Activated CD4-positive, CD25-positive, alpha-beta regulatory T cell (primary cell): ENCODE results near the gene TENM4.

Source experiments
- DNase-seq, 4 experiments: peaks; one replicate each; lab custom pipeline; 2025; lab: John Stamatoyannopoulos, UW

Gene TENM4

DNA sequence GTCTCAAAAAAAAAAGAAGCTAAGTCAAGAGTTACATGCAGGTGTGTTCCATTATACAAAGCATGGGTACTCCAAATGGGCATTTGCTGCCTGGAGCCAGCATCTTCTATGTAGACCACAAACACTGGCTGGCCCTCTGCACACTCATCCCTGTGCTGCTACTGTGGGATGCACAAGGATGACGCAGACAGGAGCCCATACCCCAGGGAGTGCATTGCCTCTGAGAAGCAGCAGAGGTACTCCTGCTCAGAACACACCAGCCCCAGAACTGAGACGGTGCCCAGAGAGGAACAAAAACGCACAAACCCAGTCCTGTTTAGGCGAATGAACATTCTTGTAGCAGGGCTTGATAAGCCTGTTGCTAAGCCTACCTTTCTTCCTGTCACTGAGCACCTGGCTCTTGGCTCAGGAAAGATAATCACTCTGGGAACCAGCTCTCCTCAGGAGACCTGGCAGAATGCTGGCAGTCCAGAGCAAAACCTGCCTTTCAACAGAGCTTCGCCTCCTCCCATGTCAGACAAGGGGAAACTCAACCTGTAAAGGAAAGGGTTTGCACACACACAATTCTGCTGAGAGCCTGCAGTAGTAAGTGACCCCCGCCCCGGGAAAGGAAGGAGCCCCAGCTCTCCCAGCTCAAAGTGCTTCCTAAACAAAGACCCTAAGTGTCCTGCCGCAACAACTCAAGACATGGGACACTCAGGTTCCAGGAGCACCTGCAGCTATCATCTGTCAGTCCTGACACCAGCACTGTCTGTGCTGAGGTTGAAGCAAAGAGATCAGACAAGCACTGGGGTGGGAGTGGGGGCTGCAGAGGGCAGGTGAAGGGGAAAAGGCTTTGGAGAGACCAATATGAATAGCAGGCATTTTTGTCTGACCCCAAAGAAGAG is 145.7 kb downstream of the TENM4 start:
- DNase-seq = no peak

DNA sequence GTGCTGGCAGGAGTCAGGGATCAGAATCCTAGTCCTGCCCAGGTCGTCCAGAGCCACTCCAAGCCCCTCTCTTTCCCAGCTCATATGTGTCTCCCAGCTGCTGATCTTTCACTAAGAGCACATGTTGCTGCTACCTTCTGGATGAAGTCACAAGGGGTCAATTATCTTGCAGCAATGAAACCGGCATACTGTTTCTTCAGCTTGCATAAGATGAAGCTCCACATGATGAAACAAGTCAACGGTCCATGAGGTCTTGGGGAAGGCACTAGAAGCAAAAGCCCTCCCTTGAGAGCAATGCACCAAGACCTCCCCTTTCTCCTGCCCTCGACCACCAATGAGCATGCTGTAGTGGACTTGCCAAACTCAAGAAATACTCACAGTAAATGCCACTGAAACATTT is 148.9 kb downstream of the TENM4 start:
- DNase-seq = no peak

DNA sequence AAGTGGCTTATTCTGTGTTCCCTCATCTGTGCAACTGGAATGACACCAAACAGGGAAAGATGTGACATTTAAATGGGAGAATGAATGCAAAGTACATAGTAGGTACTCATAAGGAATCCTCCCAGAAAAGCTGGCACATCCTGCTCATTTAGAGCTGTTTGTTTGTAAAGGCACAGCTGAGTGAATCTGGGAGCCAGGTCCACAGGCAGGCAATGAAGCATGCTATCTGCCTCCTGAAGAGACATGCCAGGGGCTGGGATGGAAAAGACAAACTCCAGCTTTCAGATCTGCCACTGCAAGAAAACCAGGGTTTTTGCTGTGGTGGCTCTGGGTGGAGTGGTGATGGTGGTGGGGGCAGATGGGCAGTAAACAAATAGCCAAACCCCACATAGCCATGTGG is 150.1 kb downstream of the TENM4 start:
- no peak for DNase-seq

DNA sequence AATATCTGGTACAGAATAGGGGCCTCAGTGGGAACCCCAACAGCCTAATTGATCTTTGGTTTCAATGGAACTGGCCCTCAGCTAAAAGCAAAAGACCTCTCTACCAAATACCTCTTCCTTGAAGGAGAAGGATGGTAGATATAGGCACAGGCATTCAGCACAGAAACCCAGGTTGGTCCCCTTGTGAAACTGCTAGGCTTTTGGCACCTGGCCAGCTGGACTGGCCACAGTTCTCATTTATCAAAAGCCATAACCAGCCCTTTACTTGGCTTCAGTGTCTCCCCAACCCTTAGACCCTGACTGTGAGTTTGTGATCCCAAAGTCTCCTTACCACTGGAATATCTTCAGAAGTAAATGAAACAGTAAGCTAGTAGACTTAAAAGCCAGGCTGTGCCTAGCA is 152.9 kb downstream of the TENM4 start:
- no peak for DNase-seq

DNA sequence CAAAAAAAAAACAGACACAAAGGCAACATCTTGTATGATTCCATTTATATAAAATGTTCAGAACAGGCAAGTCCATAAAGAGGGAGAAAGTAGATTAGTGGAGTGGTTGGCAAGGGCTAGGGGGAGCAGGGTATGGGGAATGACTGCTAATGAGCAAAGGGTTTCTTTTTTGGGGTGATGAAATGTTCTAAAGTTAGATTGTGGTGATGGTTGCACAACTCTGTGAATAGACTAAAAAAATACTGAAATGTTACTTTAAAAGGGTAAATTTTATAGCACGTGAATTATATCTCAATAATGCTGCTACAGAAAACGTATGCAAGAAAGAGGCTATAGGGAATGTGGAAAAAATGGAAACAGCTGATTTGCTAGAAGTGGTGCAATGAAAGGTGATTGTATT is 155.1 kb downstream of the TENM4 start:
- DNase-seq = no peak

DNA sequence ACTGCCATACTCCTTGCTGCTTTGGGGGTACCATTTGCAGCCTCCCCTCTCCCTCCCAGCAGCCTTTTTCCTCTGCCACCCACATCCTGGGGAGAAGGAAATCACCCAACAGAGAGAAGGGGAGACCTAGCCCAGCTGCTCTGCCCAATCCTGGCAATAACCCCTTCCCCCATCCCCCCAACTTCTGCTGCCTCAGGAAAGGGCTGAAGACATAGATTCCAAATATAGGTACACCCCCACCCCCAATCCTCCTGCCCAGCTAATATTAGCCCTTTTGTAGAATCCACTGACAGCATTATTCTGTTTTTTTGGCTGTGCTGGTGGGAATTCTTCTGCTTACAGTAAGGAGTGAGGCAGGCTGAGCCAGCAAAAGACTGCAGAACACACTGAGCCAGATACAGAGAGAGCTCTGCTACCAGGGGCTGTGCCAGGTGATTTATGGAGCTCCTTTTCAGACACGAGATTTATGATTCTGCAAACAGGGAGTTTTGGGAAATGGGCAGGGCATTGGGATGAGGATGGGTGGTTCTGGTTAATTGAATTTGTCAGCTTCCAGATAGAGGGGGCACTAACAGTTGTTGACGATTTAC is 164.0 kb downstream of the TENM4 start:
- no peak for DNase-seq

DNA sequence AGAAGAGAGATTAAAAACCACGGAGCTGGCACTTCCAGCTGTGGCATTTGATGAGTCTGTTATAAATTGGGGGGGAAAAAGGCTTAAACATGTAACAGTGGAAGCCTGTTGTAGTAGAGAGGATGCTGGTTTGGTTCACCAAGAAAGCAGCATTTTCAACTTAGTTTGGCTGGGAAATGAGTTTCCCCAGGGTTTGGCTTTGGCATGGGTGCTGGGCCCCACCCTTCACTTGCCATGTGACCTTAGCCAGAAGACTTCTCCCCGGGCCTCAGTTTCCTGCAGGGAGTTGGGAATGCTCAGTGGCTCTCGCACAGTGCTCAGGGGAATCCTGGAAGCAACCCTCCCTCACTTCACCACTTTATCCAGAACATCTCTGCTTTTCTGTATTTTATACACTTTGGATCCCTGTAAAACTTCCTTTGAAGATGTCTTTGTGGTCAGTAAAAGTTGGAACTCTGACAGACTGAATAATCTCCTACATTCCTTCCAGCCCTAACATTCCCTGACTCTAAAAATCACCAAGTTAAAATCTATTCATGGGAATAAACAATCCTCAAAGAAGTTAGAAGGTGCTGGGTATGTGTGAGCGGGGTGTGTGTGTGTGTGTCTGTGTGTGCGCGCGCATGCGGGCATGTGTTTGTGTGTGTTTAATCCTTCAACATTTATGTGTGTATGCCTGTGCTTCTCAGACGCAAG is 166.0 kb downstream of the TENM4 start:
- no peak for DNase-seq

GRCh38 chr11:79273781-79274180 is 167.0 kb downstream of the TENM4 start:
- DNase-seq = no peak

- no peak for DNase-seq
These were observed 171.1 kb downstream of the TENM4 start for GRCh38 chr11:79269611-79270307.

- no peak for DNase-seq
These were observed 174.4 kb downstream of the TENM4 start for GRCh38 chr11:79266396-79266795.

DNA sequence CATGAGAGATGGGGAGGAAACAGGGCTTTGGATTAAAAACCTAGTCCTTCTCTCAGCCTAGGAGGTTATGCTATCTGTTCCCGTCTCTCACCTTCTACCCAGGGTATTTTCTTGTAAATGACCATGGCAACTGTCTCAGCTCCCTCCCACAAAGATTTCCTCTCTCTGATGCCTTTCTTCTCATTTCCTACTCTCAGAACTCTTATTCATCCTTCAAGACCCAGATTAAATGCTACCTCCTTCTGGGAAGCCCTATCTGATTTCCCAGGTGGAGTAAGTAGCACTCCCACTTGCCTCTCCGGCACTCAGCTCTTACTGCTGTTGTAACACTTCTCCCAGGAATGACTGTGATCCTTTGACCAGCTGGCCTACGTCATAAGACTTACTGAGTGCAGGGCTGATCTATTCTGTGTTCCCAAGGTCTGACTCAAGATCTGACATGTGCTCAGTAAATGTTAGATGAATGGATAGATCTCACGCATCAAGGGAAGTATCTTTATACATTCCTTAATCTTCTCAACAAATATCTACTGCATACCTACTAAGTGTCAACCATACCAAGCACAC is 175.0 kb downstream of the TENM4 start:
- DNase-seq = no peak

DNA sequence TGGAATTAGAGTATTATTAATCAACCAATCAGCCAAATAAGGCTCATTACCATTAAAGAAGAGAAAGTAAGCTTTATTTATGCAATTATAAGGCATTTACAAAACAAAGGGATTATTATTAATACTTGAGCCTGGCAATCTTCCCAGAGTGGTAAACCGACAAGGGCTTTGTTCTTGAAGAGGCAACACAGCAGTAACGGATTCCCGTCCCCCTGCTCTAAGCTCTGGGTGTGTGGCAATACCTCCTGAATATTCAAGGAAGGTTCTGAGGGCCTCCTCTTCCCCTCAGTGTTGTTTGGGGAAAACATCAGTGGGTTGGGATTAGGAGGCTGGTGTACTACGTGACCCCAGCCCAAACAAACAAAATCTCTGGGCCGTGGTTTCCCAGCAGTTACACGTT is 176.5 kb downstream of the TENM4 start:
- no peak for DNase-seq

DNA sequence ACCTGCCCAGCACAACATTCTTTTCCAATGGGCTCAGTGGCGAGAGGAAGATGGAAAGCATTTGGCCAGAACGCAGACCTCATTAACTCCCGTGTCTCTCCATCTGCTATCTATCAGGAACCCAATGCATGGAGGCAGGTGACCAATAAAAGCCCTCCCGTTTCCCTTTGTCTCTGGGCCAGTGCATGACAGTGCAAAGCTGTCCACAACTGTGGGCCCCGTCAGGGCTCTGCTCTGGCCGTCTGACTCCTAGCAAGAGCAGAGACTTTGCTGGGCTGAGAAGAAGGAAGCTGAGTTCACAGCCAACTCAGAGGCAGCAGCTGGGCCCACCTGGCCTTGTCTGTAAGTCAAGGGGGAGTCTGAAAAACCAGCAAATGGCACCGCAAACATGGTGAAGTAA is 177.8 kb downstream of the TENM4 start:
- DNase-seq = no peak

DNA sequence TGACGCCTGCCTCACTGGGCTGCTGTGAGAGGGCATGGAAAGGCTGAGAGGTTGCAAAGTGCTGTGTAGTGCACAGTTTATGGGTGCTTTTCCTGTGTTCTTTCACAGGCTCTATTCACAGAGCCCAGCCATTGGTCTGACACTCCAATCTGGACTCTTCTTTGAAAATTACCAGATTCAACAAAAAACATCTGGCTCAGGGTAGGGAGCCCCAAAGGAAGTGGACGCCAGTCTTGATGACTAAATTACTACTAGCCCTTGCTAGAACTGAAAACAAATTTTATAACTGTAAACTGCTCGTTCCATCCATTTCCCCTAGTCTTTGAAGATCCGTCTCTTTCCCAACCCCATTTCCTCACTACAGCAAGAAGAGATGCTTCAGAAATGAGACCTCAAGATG is 178.6 kb downstream of the TENM4 start:
- no peak for DNase-seq

DNA sequence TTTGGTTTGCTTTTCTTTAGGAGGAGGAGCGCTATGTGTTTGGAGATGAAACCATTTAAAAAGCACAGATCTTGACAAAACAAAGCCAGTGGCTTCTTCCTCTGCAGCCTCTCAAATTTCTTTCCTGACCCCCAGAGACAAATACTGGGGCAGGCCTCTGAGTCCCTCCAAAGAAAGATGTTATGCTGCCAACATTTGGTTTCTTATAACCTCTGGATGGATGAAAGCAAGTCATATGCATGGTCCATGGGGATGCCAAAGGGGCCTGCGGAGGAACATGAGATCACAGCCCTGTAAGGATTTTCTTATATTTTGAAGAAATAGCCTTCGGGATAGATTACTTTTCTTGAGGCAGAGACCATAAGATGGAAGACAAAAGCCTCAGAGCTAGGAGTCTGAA is 179.1 kb downstream of the TENM4 start:
- no peak for DNase-seq

DNA sequence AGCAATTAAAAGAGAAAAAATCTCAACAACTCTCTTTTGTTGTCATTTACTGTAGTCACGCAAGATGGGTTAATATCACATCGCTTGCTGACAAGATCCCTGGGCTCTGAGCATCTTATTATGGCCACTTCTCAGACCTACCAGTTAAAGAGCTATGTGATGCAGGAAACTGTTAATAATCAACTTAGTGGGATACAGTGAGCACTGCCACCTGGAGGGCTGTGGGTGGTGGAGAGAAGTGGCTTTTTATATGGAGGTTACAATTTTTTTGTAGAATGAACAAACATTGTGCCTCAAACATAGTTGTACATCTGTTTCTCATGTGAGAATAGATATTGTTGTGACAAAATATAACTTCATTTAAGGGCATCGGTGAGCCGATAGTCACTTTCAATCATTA is 181.0 kb downstream of the TENM4 start:
- no peak for DNase-seq

GRCh38 chr11:79258576-79258975 is 182.3 kb downstream of the TENM4 start:
- no peak for DNase-seq

DNA sequence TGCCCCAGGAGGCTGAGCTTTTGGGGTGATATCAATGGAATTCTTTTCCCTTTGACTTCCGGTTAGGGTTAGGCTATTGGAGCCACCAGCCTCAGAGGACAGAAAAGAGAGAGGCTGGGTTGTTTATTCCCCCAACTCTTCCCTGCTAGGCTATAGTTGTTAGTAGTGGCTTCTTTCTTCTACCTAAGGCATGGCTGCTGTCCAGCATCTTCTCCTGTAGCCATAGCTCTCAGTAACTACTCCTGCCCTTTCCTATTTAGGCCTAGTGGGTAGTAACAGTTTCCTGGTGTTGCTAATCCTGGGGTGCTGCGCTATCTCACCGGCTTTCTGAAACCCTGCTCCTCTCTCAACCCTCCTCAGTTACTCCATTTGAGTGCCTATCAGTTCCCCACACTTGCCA is 184.9 kb downstream of the TENM4 start:
- DNase-seq = no peak

- DNase-seq = no peak
These were observed 187.6 kb downstream of the TENM4 start for GRCh38 chr11:79253280-79253679.

- DNase-seq = no peak
These were observed 191.4 kb downstream of the TENM4 start for GRCh38 chr11:79249295-79249993.

DNA sequence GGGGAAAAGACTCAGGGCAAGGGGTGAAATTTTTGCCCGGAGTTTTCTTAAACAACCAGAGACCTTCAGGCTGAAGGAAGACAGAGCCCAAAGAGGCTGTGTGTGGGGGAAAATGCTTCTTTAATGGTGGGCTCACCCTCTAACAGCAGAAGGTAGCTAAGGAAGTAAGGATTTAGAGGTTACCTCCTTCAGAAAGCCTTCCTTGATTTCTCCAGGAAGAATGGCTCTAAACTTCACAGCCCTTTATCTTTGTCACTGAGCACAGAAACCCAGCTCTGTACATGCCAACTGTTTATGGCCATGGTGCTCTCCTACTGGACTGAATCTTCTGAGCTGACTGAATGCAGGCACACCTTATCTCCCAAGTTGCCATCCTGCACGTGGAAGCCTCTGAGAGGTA is 196.0 kb downstream of the TENM4 start:
- no peak for DNase-seq
